A673 (cell line): ENCODE measurements around the gene PON2. TPM values are rescaled to one million over a fixed set of nuclear protein-coding genes. Genes with fewer than 3 reads are reported as not detected.
A peak's percentile ranks its signal among the peaks of the same experiment; 100 is the strongest.

Source experiments
- BruUV-seq: library from RNA; stranded (reverse); fragments of 400-500 nt; replicated peaks from 2 replicates; lab custom pipeline; 2021; lab: Mats Ljungman, UMichigan
- CTCF ChIA-PET: fragments of 300-600 bp; sonication (Branson Sonifier 250); formaldehyde crosslinking; loops from one replicate; lab custom pipeline; 2022; ENCODE audit warnings: antibody characterized with exemption; lab: Charles Lee
- POLR2A ChIA-PET: fragments of 300-600 bp; sonication (Branson Sonifier 250); formaldehyde crosslinking; loops from one replicate; lab custom pipeline; 2022; ENCODE audit warnings: antibody characterized with exemption; ENCODE audit not compliant: low non-redundant PET; lab: Charles Lee
- DNase-seq: peaks from one replicate; pipeline ENCODE4 v3.0.0-alpha.2; 2015; ENCODE audit warnings: low spot score
- H3K27ac ChIP-seq: fragments of 200-600 bp; sonication (generic); 2 replicates; pipeline ENCODE4 v1.5.1; 2016; ENCODE audit warnings: mixed run types, low read depth, mild to moderate bottlenecking, mixed read lengths, antibody characterized with exemption, low read length; ENCODE audit not compliant: poor library complexity, severe bottlenecking
- H3K27me3 ChIP-seq: fragments of 200-600 bp; sonication (generic); replicated peaks from 2 replicates; pipeline ENCODE4 v1.6.1; 2017; ENCODE audit warnings: mixed run types, low read depth, mild to moderate bottlenecking, mixed read lengths, antibody characterized with exemption, low read length; ENCODE audit not compliant: insufficient read depth, poor library complexity
- H3K36me3 ChIP-seq: fragments of 200-600 bp; sonication (generic); 2 replicates; pipeline ENCODE4 v1.6.1; 2016; ENCODE audit warnings: mixed run types, mild to moderate bottlenecking, mixed read lengths, antibody characterized with exemption, low read length; ENCODE audit not compliant: insufficient read depth, poor library complexity, severe bottlenecking
- H3K4me1 ChIP-seq: fragments of 200-600 bp; sonication (generic); 2 replicates; pipeline ENCODE4 v1.6.1; 2017; ENCODE audit warnings: mixed run types, mild to moderate bottlenecking, mixed read lengths, antibody characterized with exemption, low read length; ENCODE audit not compliant: insufficient read depth, poor library complexity, severe bottlenecking
- H3K4me3 ChIP-seq: fragments of 200-600 bp; sonication (generic); 2 replicates; pipeline ENCODE4 v1.5.1; 2016; ENCODE audit warnings: low read depth, mixed run types, mild to moderate bottlenecking, mixed read lengths, low read length; ENCODE audit not compliant: poor library complexity, severe bottlenecking
- H3K9me3 ChIP-seq: fragments of 200-600 bp; sonication (generic); 2 replicates; pipeline ENCODE4 v1.6.1; 2016; ENCODE audit warnings: mixed run types, low read depth, mild to moderate bottlenecking, mixed read lengths, antibody characterized with exemption, low read length; ENCODE audit not compliant: poor library complexity, severe bottlenecking
- CTCF ChIP-seq: fragments of 300-800, 200-600 bp; sonication (generic); conservative IDR thresholded peaks from 2 replicates; pipeline ENCODE4 v1.5.1; 2017; ENCODE audit warnings: low read depth, mild to moderate bottlenecking, antibody characterized with exemption, low read length, moderate library complexity, mixed read lengths
- EZH2 ChIP-seq: fragments of 200-600 bp; sonication (generic); IDR thresholded peaks from 2 replicates; pipeline ENCODE4 v1.6.1; 2017; ENCODE audit warnings: borderline replicate concordance, low read depth, mild to moderate bottlenecking, mixed read lengths, antibody characterized with exemption, low read length; ENCODE audit not compliant: poor library complexity, severe bottlenecking
- intact Hi-C: fragments of 100-400 bp; cut with micrococcal nuclease; formaldehyde crosslinking; loops from one replicate; pipeline ENCODE4 v1.10.0; 2022; ENCODE audit not compliant: unreplicated experiment
- total RNA-seq: library from RNA; stranded (reverse); gene quantifications from 2 replicates; pipeline ENCODE4 v1.2.3, GENCODE V29; 2021

The PON2 gene
- total RNA-seq, 1 experiment from 2014 or later: 67.6 TPM

- H3K27ac ChIP-seq: no peak overlapping the region
- intact Hi-C loops: loop anchor here (2.0 to 10.0 kb wide), 5 partner anchors 233 to 1193 kb away; partner anchors contain the start of gene SGCE
- no peaks in the 10 kb centered on the region for H3K36me3 ChIP-seq
- POLR2A ChIA-PET: no interaction called here
- peaks cover 13% of the 10 kb centered on the region for H3K4me1 ChIP-seq
- CTCF ChIA-PET: interaction anchor here (0.6 to 1.1 kb wide), 2 partner anchors 137 to 210 kb away, joined by 3 to 8 read pairs; no protein-coding TSS in a partner anchor
- H3K9me3 ChIP-seq: no peaks in the 10 kb centered on the region
- no TSS peak for BruUV-seq
- H3K27me3 ChIP-seq: no peaks in the 10 kb centered on the region
- no peak overlapping the region for H3K4me3 ChIP-seq
- TF ChIP-seq EZH2 (no peak), CTCF (no peak)
- DNase-seq: no peak
Observed at GRCh38 chr7:95479992-95480624, 45.3 kb upstream of the PON2 start.

- no peaks in the 10 kb centered on the region for H3K36me3 ChIP-seq
- DNase-seq: peak; percentile 87
- H3K4me3 ChIP-seq: peak overlapping the region; percentile 17
- no peaks in the 10 kb centered on the region for H3K9me3 ChIP-seq
- H3K27ac ChIP-seq: no peak overlapping the region
- peak; percentile 79 for TF ChIP-seq CTCF
- TF ChIP-seq EZH2: no peak
- CTCF ChIA-PET: interaction anchor here (0.6 to 1.2 kb wide), 2 partner anchors 121 to 212 kb away, joined by 4 to 14 read pairs; no protein-coding TSS in a partner anchor
- BruUV-seq: no TSS peak
- H3K27me3 ChIP-seq: no peaks in the 10 kb centered on the region
- intact Hi-C loops: loop anchor here (2.0 to 10.0 kb wide), 5 partner anchors 231 to 1191 kb away; partner anchors contain the start of gene SGCE
- peaks cover 14% of the 10 kb centered on the region for H3K4me1 ChIP-seq
- POLR2A ChIA-PET: no interaction called here
Observed at GRCh38 chr7:95478272-95479037, 43.6 kb upstream of the PON2 start.

GRCh38 chr7:95476904-95477594 lies 42.2 kb upstream of the PON2 start:
- ChIA-PET CTCF (interaction anchor here (0.9 to 1.6 kb wide), 6 partner anchors 81 to 1188 kb away, joined by 3 to 9 read pairs (median 4); partner anchors contain the start of gene PON3), POLR2A (interaction anchor here (0.7 kb wide), 1 partner anchor 230 kb away, joined by 3 read pairs; no protein-coding TSS in a partner anchor)
- BruUV-seq: no TSS peak

More at GRCh38 chr7:95476904-95477594, 42.2 kb upstream of the PON2 start:
- no peaks in the 10 kb centered on the region for H3K9me3 ChIP-seq
- DNase-seq: peak; percentile 85
- peaks cover 28% of the 10 kb centered on the region for H3K4me1 ChIP-seq
- H3K36me3 ChIP-seq: no peaks in the 10 kb centered on the region
- H3K27ac ChIP-seq: peak overlapping the region; percentile 9
- intact Hi-C loops: loop anchor here (1.0 to 10.0 kb wide), 6 partner anchors 120 to 1190 kb away; partner anchors contain the start of gene SGCE
- no peaks in the 10 kb centered on the region for H3K27me3 ChIP-seq
- no peak overlapping the region for H3K4me3 ChIP-seq
- TF ChIP-seq EZH2 (no peak), CTCF (peak; percentile 85)
